EH (cell line): Measurements from ENCODE around the gene INTS4.
"Not testable (repeated sequence)": the region's sequence is repeated elsewhere in the genome, so short reads cannot be mapped to it uniquely, and the experiment has no call there.

Source experiments
- DNase-seq: peaks from one replicate; pipeline ENCODE4 v3.0.0-alpha.2; 2015; ENCODE audit warnings: low read depth

INTS4 gene

GRCh38 chr11:77878247-77878646, 116.2 kb downstream of the INTS4 start:
- DNase-seq = peak; percentile 90

GRCh38 chr11:77876045-77876444, 118.4 kb downstream of the INTS4 start:
- no peak for DNase-seq

- no peak for DNase-seq
Measured at GRCh38 chr11:77874206-77874605, 120.3 kb downstream of the INTS4 start.

- no peak for DNase-seq
Measured at GRCh38 chr11:77873345-77873744, 121.1 kb downstream of the INTS4 start.

GRCh38 chr11:77871855-77872254, 122.6 kb downstream of the INTS4 start:
- no peak for DNase-seq

- no peak for DNase-seq
Measured at GRCh38 chr11:77868744-77869143, 125.7 kb downstream of the INTS4 start.

- no peak for DNase-seq
Measured at GRCh38 chr11:77866336-77866735, 128.1 kb downstream of the INTS4 start.

GRCh38 chr11:77865805-77866204, 128.7 kb downstream of the INTS4 start:
- peak; percentile 80 for DNase-seq

GRCh38 chr11:77861444-77861843, 133.0 kb downstream of the INTS4 start:
- not testable (repeated sequence) for DNase-seq

- DNase-seq = not testable (repeated sequence)
Measured at GRCh38 chr11:77857906-77858457, 136.5 kb downstream of the INTS4 start.

- no peak for DNase-seq
Measured at GRCh38 chr11:77854838-77855237, 139.6 kb downstream of the INTS4 start.

GRCh38 chr11:77851503-77851902, 143.0 kb downstream of the INTS4 start:
- DNase-seq = no peak

- not testable (repeated sequence) for DNase-seq
Measured at GRCh38 chr11:77843700-77844099, 150.8 kb downstream of the INTS4 start.

GRCh38 chr11:77842441-77843121, 151.9 kb downstream of the INTS4 start:
- DNase-seq = peak; percentile 31

- no peak for DNase-seq
Measured at GRCh38 chr11:77833302-77833701, 161.2 kb downstream of the INTS4 start.

GRCh38 chr11:77828926-77829325, 165.5 kb downstream of the INTS4 start:
- DNase-seq = no peak
